Measurements from ENCODE around the gene OR2T27. TPM values are rescaled to one million over a fixed set of nuclear protein-coding genes. Genes with fewer than 3 reads are reported as not detected.
A peak's percentile ranks its signal among the peaks of the same experiment; 100 is the strongest.

Gene OR2T27
- total and polyA plus RNA-seq, 9 of the 15 experiments (the other 6 are each of a cell fraction or from before 2014, with no cell fraction given): not detected

GRCh38 chr1:248625166-248625565, 30.2 kb downstream of the OR2T27 start:
- no peaks in the 10 kb centered on the region for H4K20me1 ChIP-seq (replicated peaks; ENCODE audit: control insufficient read depth, insufficient read depth, low read length)
- FAIRE-seq (no peak), ATAC-seq (no peak), DNase-seq (ENCODE audit: extremely low read depth in 1 of 4, low spot score in 3 of 4) (no peak)
- no peak for TF ChIP-seq ZNF24 (IDR thresholded peaks at IDR 0.05)
- TF ChIP-seq ZBTB34 (CRISPR knock-in tag; IDR thresholded peaks at IDR 0.05): no peak
- no peak overlapping the region for H2AFZ ChIP-seq (ENCODE audit: low read depth, low read length)
- intact Hi-C loops (cut with micrococcal nuclease) (no loop called here), in situ Hi-C loops (cut with MboI) (no loop called here)
- no peaks in the 10 kb centered on the region for H3K4me1 ChIP-seq (replicated peaks in 1 of 2; ENCODE audit: control insufficient read depth in 2 of 2, insufficient read depth in 2 of 2, low read length in 2 of 2)
- no TSS peak for BruUV-seq (replicated peaks)
- H3K4me3 ChIP-seq: no peak overlapping the region
- no peaks in the 10 kb centered on the region for H3K9me1 ChIP-seq (ENCODE audit: control insufficient read depth, insufficient read depth, low read length)
- CTCF ChIA-PET (ENCODE audit: low intra/inter-chr PET ratio): no interaction called here
- H3K36me3 ChIP-seq (ENCODE audit: control insufficient read depth, insufficient read depth, low read length): no peaks in the 10 kb centered on the region
- H3K27me3 ChIP-seq (ENCODE audit: control insufficient read depth in 2 of 2, insufficient read depth in 2 of 2, low read length in 2 of 2): no peaks in the 10 kb centered on the region
- no peak overlapping the region for H3K27ac ChIP-seq (ENCODE audit: extremely low read depth, low read depth, low read length)
- no peaks in the 10 kb centered on the region for H3K79me2 ChIP-seq (ENCODE audit: control insufficient read depth, insufficient read depth, low read length)
- H3K9me3 ChIP-seq (replicated peaks; ENCODE audit: control insufficient read depth, insufficient read depth, low read depth, low read length): no peaks in the 10 kb centered on the region
- POLR2A ChIA-PET: no interaction called here
- no peak overlapping the region for H3K9ac ChIP-seq (ENCODE audit: insufficient read depth in 1 of 2, low read depth in 2 of 2, low read length in 2 of 2)
- no peak overlapping the region for H3K4me2 ChIP-seq (ENCODE audit: insufficient read depth, low read length)
- 6% methylated on average over 3 of the region's 4 CpGs for WGBS (ENCODE audit: insufficient coverage, low coverage, missing lambda C conversion rate)

- H3K9me3 ChIP-seq (replicated peaks; ENCODE audit: control insufficient read depth, insufficient read depth, low read depth, low read length): no peaks in the 10 kb centered on the region
- intact Hi-C loops (cut with micrococcal nuclease) (loop anchor here (1.0 kb wide), 1 partner anchor 185 kb away; no protein-coding TSS in a partner anchor), in situ Hi-C loops (cut with MboI) (no loop called here)
- CTCF ChIA-PET (ENCODE audit: low intra/inter-chr PET ratio): no interaction called here
- H3K4me1 ChIP-seq (replicated peaks in 1 of 2; ENCODE audit: control insufficient read depth in 2 of 2, insufficient read depth in 2 of 2, low read length in 2 of 2): no peaks in the 10 kb centered on the region
- WGBS (ENCODE audit: insufficient coverage, low coverage, missing lambda C conversion rate): 0% methylated on average over 3 of the region's 4 CpGs
- no peaks in the 10 kb centered on the region for H3K27me3 ChIP-seq (ENCODE audit: control insufficient read depth in 2 of 2, insufficient read depth in 2 of 2, low read length in 2 of 2)
- H3K9ac ChIP-seq (ENCODE audit: insufficient read depth in 1 of 2, low read depth in 2 of 2, low read length in 2 of 2): no peak overlapping the region
- TF ChIP-seq CTCF (IDR thresholded peaks at IDR 0.05 in 2 of 3, conservative IDR thresholded peaks at IDR 0.05 in 1 of 3; ENCODE audit: insufficient read depth in 2 of 3, low read depth in 1 of 3, low read length in 3 of 3): peak; percentile 9 to 35 (median 19); a peak in 2 of 6 replicates
- TF ChIP-seq SMC3 (conservative IDR thresholded peaks at IDR 0.05; ENCODE audit: insufficient read depth, low read depth, low read length): 0 out of 2 replicates have a peak, but pooled peaks have one; percentile 14
- peak; percentile 39 for TF ChIP-seq RFX1 (IDR thresholded peaks at IDR 0.05)
- TF ChIP-seq RAD21 (CRISPR knock-in tag; conservative IDR thresholded peaks at IDR 0.05 in 1 of 2, IDR thresholded peaks at IDR 0.05 in 1 of 2): peak; percentile 34 to 63; a peak in 3 of 4 replicates
- no peak for TF ChIP-seq GATAD2B (IDR thresholded peaks at IDR 0.05; ENCODE audit: borderline replicate concordance)
- H2AFZ ChIP-seq (ENCODE audit: low read depth, low read length): no peak overlapping the region
- no peak overlapping the region for H3K27ac ChIP-seq (ENCODE audit: extremely low read depth, low read depth, low read length)
- ATAC-seq (peak; percentile 65; the same call in 2 of the 3 replicates), DNase-seq (ENCODE audit: extremely low read depth in 1 of 4, low spot score in 3 of 4) (peak; percentile 6 to 14 (median 12)), FAIRE-seq (no peak)
- H3K36me3 ChIP-seq (ENCODE audit: control insufficient read depth, insufficient read depth, low read length): no peaks in the 10 kb centered on the region
- no TSS peak for BruUV-seq (replicated peaks)
- no peak overlapping the region for H3K4me3 ChIP-seq
- H3K4me2 ChIP-seq (ENCODE audit: insufficient read depth, low read length): no peak overlapping the region
- POLR2A ChIA-PET: no interaction called here
- H3K9me1 ChIP-seq (ENCODE audit: control insufficient read depth, insufficient read depth, low read length): no peaks in the 10 kb centered on the region
- H4K20me1 ChIP-seq (replicated peaks; ENCODE audit: control insufficient read depth, insufficient read depth, low read length): no peaks in the 10 kb centered on the region
- H3K79me2 ChIP-seq (ENCODE audit: control insufficient read depth, insufficient read depth, low read length): no peaks in the 10 kb centered on the region
Observed at GRCh38 chr1:248622570-248623001, 32.7 kb downstream of the OR2T27 start.
